Prostate gland (tissue), 2 donors: ENCODE measurements around the gene SERINC3.

Source experiments
- CTCF ChIP-seq, 4 experiments: fragments of 200-600 bp in 2 of 4; fragments of 450-650 bp in 2 of 4; sonication (generic) in 2 of 4; IDR thresholded peaks; 1 replicate in 3 of 4; 2 replicates in 1 of 4; pipeline ENCODE4 v1.5.1; 2016 to 2019; ENCODE audit warnings: antibody characterized with exemption in 4 of 4, mild to moderate bottlenecking in 2 of 4, moderate library complexity in 2 of 4
- POLR2A ChIP-seq: fragments of 450-650 bp; IDR thresholded peaks from one replicate; pipeline ENCODE4 v1.6.1; 2016; ENCODE audit warnings: antibody characterized with exemption, mild to moderate bottlenecking

DNA sequence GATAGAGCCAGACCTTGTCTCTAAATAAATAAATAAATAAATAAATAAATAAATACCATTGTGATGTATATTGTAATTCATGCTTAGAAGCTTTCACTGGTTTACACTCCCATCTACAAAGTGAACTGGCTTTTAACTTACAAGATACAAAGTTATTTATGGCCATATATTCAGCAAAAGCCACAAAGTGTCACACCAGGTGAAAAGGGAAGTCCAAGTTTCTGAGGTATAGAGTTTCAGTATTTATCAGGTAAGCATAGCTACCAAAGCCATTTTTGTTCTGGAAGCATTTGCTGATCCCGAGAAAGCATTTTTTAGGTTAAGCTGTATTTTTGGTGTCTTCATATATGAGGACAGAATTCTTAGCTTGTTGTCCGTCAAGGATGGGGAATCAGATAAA is 38.4 kb upstream of the SERINC3 start:
- TF ChIP-seq CTCF (IDR thresholded peaks at IDR 0.05) (no peak), POLR2A (no peak)
